Large intestine (tissue), 3 donors: ENCODE results near the gene CCDC182. TPM values are rescaled to one million over a fixed set of nuclear protein-coding genes. Genes with fewer than 3 reads are reported as not detected.

ENCODE experiments used
- DNase-seq, 2 donors: peaks; one replicate each; pipeline versions ENCODE4 v3.0.0 to v3.0.0-alpha.2; 2013
- H3K27ac ChIP-seq: one replicate; pipeline ENCODE4 v1.5.1; 2013; ENCODE audit warnings: low read length
- H3K27me3 ChIP-seq: 2 replicates; pipeline ENCODE4 v1.6.1; 2013; ENCODE audit warnings: low read length; ENCODE audit not compliant: control insufficient read depth, insufficient read depth
- H3K36me3 ChIP-seq: 2 replicates; pipeline ENCODE4 v1.6.1; 2013; ENCODE audit warnings: low read length; ENCODE audit not compliant: control insufficient read depth, insufficient read depth
- H3K4me1 ChIP-seq: one replicate; pipeline ENCODE4 v1.6.1; 2013; ENCODE audit warnings: low read length; ENCODE audit not compliant: control insufficient read depth, insufficient read depth
- H3K4me3 ChIP-seq: one replicate; pipeline ENCODE4 v1.5.1; 2013; ENCODE audit warnings: low read length
- H3K9me3 ChIP-seq: one replicate; pipeline ENCODE4 v1.6.1; 2013; ENCODE audit warnings: mild to moderate bottlenecking, low read depth, low read length, moderate library complexity; ENCODE audit not compliant: control insufficient read depth
- WGBS: methylation state at CpG from one replicate; pipeline ENCODE4 v1.1.5; 2013; ENCODE audit warnings: low lambda C conversion rate; ENCODE audit not compliant: insufficient coverage; 5-methylcytosine and 5-hydroxymethylcytosine counted together
- polyA plus RNA-seq: library from polyadenylated mRNA; unstranded; fragments of 120-200 nt; gene quantifications from one replicate; pipeline ENCODE4 v1.2.1, GENCODE V29; 2013

The CCDC182 gene
- polyA plus RNA-seq, 1 donor, result not detected

DNA sequence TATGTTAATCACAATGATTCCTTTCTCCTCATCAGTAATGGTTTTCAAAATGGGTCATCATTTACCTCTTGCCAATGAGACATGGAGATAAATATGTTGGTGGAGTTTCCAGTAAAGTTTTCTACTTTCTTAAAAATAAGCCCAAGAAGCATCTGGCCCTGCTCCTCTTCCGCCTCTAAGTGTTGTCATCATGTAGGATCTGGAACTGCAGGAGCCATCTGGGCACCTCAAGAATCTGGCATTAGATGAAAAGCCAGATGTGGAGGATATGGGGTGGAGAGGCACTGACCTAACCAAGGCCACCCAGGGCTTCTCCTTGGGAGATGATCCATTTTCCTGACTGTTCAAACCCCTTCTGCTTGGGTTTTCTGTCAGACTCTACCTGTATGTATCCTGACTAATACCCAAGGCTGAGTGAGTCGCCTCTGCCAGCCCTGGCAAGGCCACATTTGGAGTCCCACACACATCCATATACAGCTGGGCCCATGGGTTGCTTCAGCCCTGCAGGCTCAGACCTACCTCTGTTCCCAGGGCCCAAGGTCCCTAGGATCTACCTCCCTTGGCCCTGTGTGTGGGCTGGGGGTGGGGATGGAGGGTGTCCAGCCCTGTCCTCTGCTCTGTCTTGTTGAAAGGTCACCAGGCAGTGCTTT is 24.6 kb downstream of the CCDC182 start:
- peaks cover 12% of the 10 kb centered on the region for H3K27me3 ChIP-seq
- DNase-seq, result no peak
- no peak overlapping the region for H3K4me3 ChIP-seq
- no peaks in the 10 kb centered on the region for H3K36me3 ChIP-seq
- H3K27ac ChIP-seq, result no peak overlapping the region
- no peaks in the 10 kb centered on the region for H3K4me1 ChIP-seq
- no CpG with 5 or more reads among the region's 2 CpGs for WGBS
- no peaks in the 10 kb centered on the region for H3K9me3 ChIP-seq

DNA sequence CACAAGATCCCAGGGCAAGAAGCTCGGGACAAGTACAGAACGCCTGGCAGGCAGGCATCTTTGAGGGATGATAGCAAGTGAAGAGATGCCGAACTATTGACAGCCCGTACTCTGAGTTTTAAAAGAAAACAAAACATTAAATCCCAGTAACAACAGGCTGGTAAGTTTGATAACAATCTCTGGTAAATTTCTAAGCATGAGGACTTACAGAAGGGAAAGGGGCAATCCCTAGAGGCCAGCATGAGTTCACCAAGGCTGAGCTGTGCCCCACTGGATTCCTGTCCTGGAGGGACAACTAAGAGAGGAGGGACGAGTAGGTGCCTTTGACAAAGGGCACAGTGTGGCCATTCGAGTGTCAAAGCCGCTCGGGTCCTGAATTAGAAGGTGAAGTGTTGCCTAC is 26.2 kb downstream of the CCDC182 start:
- WGBS, result no CpG with 5 or more reads among the region's 8 CpGs
- DNase-seq, result no peak
- Histone ChIP-seq H3K27ac (no peak overlapping the region), H3K4me3 (no peak overlapping the region), H3K9me3 (no peaks in the 10 kb centered on the region), H3K4me1 (no peaks in the 10 kb centered on the region), H3K27me3 (peaks cover 20% of the 10 kb centered on the region), H3K36me3 (no peaks in the 10 kb centered on the region)

DNA sequence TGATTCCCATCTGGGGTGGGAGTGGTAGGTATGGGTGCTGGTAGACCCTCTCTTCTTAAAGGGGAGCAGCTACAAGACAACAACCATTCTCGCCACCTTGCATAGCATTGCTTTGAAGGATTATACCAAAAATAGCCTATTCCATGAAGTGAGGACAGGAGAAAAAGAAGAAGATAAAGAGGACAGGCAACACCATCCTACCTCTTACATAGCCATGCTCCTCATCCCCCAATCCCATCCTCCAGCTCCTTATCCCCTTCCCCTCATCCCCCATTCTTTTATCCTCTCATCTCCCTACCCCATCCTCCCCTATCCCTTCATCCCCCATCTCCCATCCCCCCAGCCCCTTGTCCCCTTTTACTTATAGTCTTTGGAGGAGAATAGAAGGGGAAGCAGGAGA is 29.1 kb downstream of the CCDC182 start:
- no peak for DNase-seq
- Histone ChIP-seq H3K4me1 (no peaks in the 10 kb centered on the region), H3K4me3 (no peak overlapping the region), H3K27me3 (peaks cover 25% of the 10 kb centered on the region), H3K9me3 (no peaks in the 10 kb centered on the region), H3K36me3 (no peaks in the 10 kb centered on the region), H3K27ac (no peak overlapping the region)
- no CpG with 5 or more reads among the region's 1 CpG for WGBS

DNA sequence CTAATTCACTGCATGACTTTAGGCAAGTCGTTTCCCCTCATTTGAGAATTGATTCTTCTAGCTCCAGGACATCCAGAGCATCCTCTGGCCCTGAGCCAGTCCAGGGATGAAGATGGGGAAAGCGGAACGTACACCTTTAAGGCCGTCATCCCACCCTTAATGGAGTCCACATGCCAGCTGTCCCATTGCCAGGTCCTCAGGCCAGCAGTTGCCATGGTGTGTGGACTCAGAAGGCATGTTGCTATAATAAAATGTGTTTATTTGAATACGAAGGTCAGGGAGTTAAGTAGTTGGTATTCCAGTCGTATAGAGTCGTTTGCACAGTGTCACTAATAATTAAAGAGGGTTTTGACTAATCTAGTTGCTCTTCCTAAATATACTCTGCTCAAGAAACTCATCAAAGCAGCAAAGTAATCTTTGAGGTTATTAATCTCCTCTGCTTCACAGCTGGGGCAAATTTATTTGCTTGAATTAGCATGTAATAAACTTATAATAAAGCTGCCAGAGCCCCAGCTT is 30.4 kb downstream of the CCDC182 start:
- no peaks in the 10 kb centered on the region for H3K4me1 ChIP-seq
- no peaks in the 10 kb centered on the region for H3K36me3 ChIP-seq
- H3K9me3 ChIP-seq, result no peaks in the 10 kb centered on the region
- H3K4me3 ChIP-seq, result no peak overlapping the region
- H3K27me3 ChIP-seq, result peaks cover 25% of the 10 kb centered on the region
- no peak for DNase-seq
- H3K27ac ChIP-seq, result no peak overlapping the region
- no CpG with 5 or more reads among the region's 7 CpGs for WGBS

DNA sequence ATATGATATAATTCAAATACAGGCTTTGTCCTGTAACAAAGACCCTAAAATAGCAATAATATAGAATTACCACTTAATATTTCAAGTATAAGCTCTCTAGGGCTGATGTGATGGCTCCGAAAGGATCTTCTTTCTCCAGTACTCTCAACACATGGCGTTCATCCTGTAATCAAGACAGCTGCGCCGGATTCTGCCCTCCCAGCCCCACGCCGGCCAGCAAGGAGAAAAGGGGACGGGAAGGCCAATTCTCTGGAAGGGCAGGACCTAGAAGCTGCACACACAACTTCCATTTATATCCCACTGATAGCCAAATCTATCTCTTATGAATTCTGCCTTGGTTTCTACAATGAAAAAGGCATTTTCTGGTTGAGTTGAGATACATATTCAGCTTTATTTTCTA is 32.0 kb downstream of the CCDC182 start:
- no peak overlapping the region for H3K27ac ChIP-seq
- peaks cover 17% of the 10 kb centered on the region for H3K27me3 ChIP-seq
- no peak for DNase-seq
- H3K4me3 ChIP-seq, result no peak overlapping the region
- no peaks in the 10 kb centered on the region for H3K9me3 ChIP-seq
- no CpG with 5 or more reads among the region's 7 CpGs for WGBS
- H3K4me1 ChIP-seq, result no peaks in the 10 kb centered on the region
- no peaks in the 10 kb centered on the region for H3K36me3 ChIP-seq

DNA sequence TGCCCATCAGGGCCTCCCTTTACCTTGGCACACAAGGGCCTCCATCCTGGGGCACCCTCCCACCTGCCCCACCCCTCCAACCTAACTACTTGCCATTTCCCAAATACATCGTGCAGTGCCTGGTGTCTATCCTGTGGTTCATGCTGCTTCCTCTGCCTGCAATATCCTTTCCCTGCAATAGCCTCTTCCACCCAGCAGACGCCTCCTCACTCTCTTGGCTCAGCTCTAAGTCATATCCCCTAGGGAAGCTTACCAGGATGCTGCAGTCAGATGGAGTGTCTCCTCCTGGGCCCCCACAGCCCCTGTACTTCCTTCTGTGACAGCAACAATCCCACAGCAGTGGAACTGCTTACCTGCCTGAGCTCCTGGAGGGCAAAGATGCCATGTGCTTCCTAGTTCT is 36.7 kb downstream of the CCDC182 start:
- Histone ChIP-seq H3K27me3 (no peaks in the 10 kb centered on the region), H3K27ac (no peak overlapping the region), H3K9me3 (no peaks in the 10 kb centered on the region), H3K4me1 (no peaks in the 10 kb centered on the region), H3K4me3 (no peak overlapping the region), H3K36me3 (no peaks in the 10 kb centered on the region)
- no CpG with 5 or more reads among the region's 2 CpGs for WGBS
- DNase-seq, result no peak

DNA sequence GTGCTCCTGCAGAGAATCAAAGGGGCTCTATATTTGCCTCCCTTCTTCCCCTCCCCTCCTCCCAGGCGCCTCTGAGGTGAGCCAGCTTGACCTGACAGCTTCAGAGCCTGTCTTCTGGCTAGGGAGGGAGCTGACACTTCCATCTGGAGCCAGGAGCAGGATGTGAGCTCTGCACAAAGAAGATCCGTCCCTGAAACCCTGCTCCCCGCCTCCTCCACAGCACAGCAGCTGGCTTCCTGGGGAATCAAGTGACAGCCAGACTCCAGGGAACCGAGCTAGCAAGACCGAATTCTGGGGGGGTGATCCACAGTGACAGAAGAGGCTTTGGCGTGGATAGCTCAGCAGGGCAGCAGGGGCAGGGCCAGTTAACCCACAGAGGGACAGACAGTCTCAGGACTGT is 37.2 kb downstream of the CCDC182 start:
- Histone ChIP-seq H3K27ac (no peak overlapping the region), H3K27me3 (no peaks in the 10 kb centered on the region), H3K36me3 (no peaks in the 10 kb centered on the region), H3K4me3 (no peak overlapping the region), H3K9me3 (no peaks in the 10 kb centered on the region), H3K4me1 (no peaks in the 10 kb centered on the region)
- DNase-seq, result peak in 1 of 2 donors; percentile 26
- WGBS, result no CpG with 5 or more reads among the region's 6 CpGs

DNA sequence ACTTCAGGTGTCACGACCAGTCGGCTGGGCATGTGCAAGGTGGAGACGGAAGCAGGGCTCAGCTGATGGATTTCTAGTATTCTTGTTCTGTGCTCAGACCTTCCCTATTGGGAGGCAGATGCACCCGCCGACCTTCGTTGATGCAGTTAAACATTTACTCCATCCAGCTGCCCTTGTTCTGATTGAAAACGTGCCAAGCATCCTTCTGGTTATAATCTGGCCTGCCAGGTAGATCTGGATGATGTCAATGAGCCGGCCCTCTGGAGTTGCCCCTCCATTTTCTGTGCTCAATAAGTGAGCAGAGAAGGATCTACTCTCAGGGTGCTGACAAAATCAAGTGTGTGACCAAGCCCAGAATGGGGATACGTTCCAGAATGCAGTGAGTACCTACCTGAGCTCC is 38.3 kb downstream of the CCDC182 start:
- Histone ChIP-seq H3K4me1 (no peaks in the 10 kb centered on the region), H3K27ac (no peak overlapping the region), H3K4me3 (no peak overlapping the region), H3K27me3 (no peaks in the 10 kb centered on the region), H3K9me3 (no peaks in the 10 kb centered on the region), H3K36me3 (no peaks in the 10 kb centered on the region)
- no CpG with 5 or more reads among the region's 9 CpGs for WGBS
- DNase-seq, result peak in 1 of 2 donors; percentile 39

DNA sequence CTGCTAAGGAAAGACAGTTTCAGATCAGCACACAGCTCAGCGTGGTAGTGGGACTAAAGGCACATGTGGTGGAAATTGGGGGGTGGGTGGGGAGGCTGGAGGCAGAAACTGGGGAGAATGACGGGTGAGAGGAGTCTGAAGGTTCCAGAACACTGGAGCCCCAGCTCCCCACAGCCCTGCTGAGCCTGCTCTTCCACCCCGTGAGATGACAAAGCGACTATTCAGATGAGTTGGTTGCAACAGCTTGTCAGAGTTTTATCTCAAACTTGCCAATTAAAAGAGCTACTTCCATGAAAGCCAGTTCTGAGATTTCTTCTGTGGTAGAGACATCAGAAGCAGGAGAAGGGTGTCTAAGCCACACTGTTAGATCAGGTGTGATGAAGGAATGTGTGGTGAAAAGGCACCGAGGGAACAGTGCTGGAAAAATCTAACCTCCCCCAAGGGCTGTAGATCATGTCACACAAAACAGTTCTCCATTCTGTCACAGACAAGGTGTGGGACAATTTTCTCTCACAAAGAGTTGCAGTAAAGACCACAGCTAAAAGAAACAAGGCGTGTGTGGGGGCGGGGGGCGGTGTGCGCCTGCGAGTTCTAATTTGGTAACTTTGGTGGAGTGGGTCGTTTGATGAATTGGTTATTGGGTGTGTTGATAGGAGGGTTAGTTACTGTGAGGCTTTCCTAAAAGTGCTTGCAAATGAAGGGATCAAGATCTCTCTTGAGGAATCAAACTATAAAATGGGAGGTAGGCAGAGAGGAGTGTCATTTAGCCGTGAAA is 39.0 kb downstream of the CCDC182 start:
- 80% methylated on average over 1 of the region's 12 CpGs for WGBS
- Histone ChIP-seq H3K27me3 (no peaks in the 10 kb centered on the region), H3K4me1 (no peaks in the 10 kb centered on the region)

DNA sequence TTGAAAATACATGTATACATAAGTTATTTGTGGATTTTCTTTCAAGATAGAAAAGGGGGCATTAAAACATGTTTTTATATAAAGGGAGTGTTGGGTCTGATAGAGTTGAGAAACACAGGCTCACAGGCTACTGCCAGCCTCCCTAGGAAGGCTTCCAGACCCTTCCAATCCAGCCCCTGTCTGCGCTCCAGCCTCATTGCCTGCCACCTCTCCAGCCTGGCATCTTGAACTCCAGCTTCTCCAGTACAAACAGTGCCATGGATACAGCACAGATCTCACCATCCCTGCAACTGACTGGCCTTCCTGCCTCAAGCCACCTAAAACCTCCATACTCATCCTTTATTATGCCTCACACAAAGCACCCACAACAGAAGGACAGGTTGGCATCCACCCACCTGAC is 40.7 kb downstream of the CCDC182 start:
- H3K36me3 ChIP-seq, result no peaks in the 10 kb centered on the region
- no CpG with 5 or more reads among the region's 1 CpG for WGBS
- H3K4me3 ChIP-seq, result no peak overlapping the region
- no peak overlapping the region for H3K27ac ChIP-seq
- no peaks in the 10 kb centered on the region for H3K27me3 ChIP-seq
- no peaks in the 10 kb centered on the region for H3K9me3 ChIP-seq
- H3K4me1 ChIP-seq, result no peaks in the 10 kb centered on the region
- DNase-seq, result no peak

More for the DNA sequence above, 39.0 kb downstream of the CCDC182 start:
- Histone ChIP-seq H3K9me3 (no peaks in the 10 kb centered on the region), H3K36me3 (no peaks in the 10 kb centered on the region), H3K27ac (no peak overlapping the region), H3K4me3 (no peak overlapping the region)
- DNase-seq, result no peak
